ENCODE measurements around the gene PPIP5K1.

GRCh38 chr15:43545426-43545825 is 44.6 kb downstream of the PPIP5K1 start:
- no peak for TF ChIP-seq POLR2A (IDR thresholded peaks at IDR 0.05; ENCODE audit: low read depth, low read length)
- no peak for TF ChIP-seq CTCF (conservative IDR thresholded peaks at IDR 0.05; ENCODE audit: low read depth, low read length)
- TF ChIP-seq RAD21 (IDR thresholded peaks at IDR 0.05; ENCODE audit: low read length) = no peak
- no peak for TF ChIP-seq RFX5 (IDR thresholded peaks at IDR 0.05; ENCODE audit: low read depth, low read length)
- no peak for TF ChIP-seq MXI1 (IDR thresholded peaks at IDR 0.05; ENCODE audit: borderline replicate concordance, low read depth, low read length)
- TF ChIP-seq USF2 (IDR thresholded peaks at IDR 0.05; ENCODE audit: low read depth, low read length) = no peak
- no peak for TF ChIP-seq ELK1 (IDR thresholded peaks at IDR 0.05; ENCODE audit: borderline replicate concordance, low read depth, low read length)
- TF ChIP-seq CEBPB (IDR thresholded peaks at IDR 0.05; ENCODE audit: low read depth, low read length) = no peak
- TF ChIP-seq SMC3 (IDR thresholded peaks at IDR 0.05; ENCODE audit: low read depth, low read length) = no peak
- no peak for TF ChIP-seq CHD1 (IDR thresholded peaks at IDR 0.05; ENCODE audit: low read depth, low read length)
- no peak for TF ChIP-seq MAZ (IDR thresholded peaks at IDR 0.05; ENCODE audit: borderline replicate concordance, low read depth, low read length)
- TF ChIP-seq MAFK (IDR thresholded peaks at IDR 0.05; ENCODE audit: low read depth, low read length) = no peak
- TF ChIP-seq FOS (IDR thresholded peaks at IDR 0.05; ENCODE audit: low read depth, low read length) = no peak
- no peak for TF ChIP-seq BHLHE40 (IDR thresholded peaks at IDR 0.05; ENCODE audit: low read depth, low read length)
